ENCODE measurements around the gene FAM229B.
"Not testable (repeated sequence)": the region's sequence is repeated elsewhere in the genome, so short reads cannot be mapped to it uniquely, and the experiment has no call there.

FAM229B gene

DNA sequence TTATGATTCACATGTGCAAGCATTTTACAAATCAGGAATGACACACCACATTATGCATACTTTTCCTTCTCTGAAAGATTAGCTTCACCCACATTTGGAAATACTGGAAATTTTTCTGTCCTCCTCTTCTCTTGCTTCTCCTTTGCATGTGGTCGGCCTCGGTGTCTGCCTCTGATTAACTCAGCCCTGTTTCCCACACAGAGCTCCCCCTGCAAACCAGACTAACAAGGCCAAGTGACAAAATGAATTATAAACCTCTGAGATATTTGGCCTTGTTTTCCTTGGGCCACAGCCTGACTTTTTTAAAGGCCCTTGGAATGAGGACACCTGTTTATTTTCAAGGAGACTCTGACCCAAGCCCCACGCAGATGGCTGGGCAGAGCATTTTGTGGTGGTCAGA, 42.5 kb upstream of the FAM229B start:
- Histone ChIP-seq H3K9me3 (ENCODE audit: control insufficient read depth in 2 of 2, low read length in 2 of 2) (no peaks in the 10 kb centered on the region), H3K4me3 (ENCODE audit: low read length in 2 of 2) (no peak overlapping the region), H3K27ac (ENCODE audit: low read depth in 2 of 2, low read length in 2 of 2) (no peak overlapping the region), H3K9ac (ENCODE audit: low read depth in 1 of 2, low read length in 2 of 2) (no peak overlapping the region), H3K36me3 (ENCODE audit: control insufficient read depth in 2 of 2, insufficient read depth in 2 of 2, low read length in 2 of 2) (no peaks in the 10 kb centered on the region), H3K27me3 (ENCODE audit: control insufficient read depth in 2 of 2, insufficient read depth in 2 of 2, low read length in 2 of 2) (no peaks in the 10 kb centered on the region), H3K4me1 (ENCODE audit: control insufficient read depth in 2 of 2, insufficient read depth in 2 of 2, low read length in 2 of 2) (peaks cover 0 to 2% of the 10 kb centered on the region in 2 donors)

GRCh38 chr6:112047523-112047922, 39.9 kb upstream of the FAM229B start:
- not testable (repeated sequence) for H3K9me3 ChIP-seq (ENCODE audit: control insufficient read depth in 2 of 2, low read length in 2 of 2); H3K27me3 ChIP-seq (ENCODE audit: control insufficient read depth in 2 of 2, insufficient read depth in 2 of 2, low read length in 2 of 2); H3K36me3 ChIP-seq (ENCODE audit: control insufficient read depth in 2 of 2, insufficient read depth in 2 of 2, low read length in 2 of 2)

DNA sequence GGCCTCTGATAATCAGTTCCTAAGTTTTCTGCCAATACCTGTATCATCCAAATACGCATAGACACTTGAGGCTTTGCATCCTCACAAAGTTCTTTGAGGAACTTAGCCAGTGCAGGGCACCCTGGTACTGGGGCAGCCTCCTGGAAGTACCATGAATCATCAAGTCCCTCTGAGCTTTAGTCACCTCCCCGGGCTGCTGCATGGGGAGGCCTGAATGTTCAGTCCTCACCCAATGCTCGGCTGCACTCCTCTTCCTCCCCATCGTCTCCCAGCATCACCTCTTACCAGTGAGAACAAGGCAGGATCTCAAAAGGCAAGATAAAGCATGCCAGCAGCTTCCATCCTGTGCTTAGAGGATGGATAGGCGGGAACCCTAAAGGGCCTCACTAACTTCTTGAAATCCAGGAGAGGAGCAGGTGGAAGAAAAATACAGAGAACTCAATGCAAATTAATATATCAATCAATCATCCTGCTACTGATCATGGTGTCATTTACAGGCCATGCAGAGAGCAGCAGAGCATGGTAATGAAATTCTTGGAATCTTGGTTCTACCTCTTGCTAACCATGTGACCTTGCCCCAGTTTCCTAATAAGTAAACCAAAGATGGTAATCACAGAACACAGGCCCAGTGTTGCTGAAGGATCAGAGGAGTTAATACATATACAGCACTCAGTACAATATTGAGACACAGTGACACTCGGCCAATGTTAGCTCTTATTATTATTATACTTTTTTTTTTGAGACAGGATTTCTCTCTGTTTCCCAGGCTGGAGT, 38.2 kb upstream of the FAM229B start:
- Histone ChIP-seq H3K4me1 (ENCODE audit: control insufficient read depth in 2 of 2, insufficient read depth in 2 of 2, low read length in 2 of 2) (peaks cover 0 to 2% of the 10 kb centered on the region in 2 donors), H3K27me3 (ENCODE audit: control insufficient read depth in 2 of 2, insufficient read depth in 2 of 2, low read length in 2 of 2) (no peaks in the 10 kb centered on the region)

More at GRCh38 chr6:112047523-112047922, 39.9 kb upstream of the FAM229B start:
- not testable (repeated sequence) for H3K27ac ChIP-seq (ENCODE audit: low read depth in 2 of 2, low read length in 2 of 2); H3K4me3 ChIP-seq (ENCODE audit: low read length in 2 of 2); H3K9ac ChIP-seq (ENCODE audit: low read depth in 1 of 2, low read length in 2 of 2); H3K4me1 ChIP-seq (ENCODE audit: control insufficient read depth in 2 of 2, insufficient read depth in 2 of 2, low read length in 2 of 2)

DNA sequence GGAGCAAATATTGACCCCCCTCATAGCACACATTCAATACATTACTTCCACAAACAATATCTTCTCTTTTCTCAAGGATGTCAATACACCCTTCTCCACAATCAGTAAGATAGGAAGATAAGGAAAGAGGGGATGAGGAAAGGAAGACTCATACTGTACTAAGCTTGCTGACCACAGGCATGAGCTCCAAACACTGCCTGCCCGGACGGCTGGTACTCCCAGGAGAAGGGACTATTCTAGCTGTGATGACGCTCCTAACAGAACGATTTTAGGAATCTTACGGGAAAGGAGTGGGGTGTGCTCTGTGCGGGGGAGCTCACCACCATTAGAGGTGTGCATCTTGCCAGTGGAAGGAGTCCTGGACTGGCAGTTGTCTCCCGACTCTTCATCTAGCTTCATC, 37.4 kb upstream of the FAM229B start:
- Histone ChIP-seq H3K4me3 (ENCODE audit: low read length in 2 of 2) (no peak overlapping the region), H3K4me1 (ENCODE audit: control insufficient read depth in 2 of 2, insufficient read depth in 2 of 2, low read length in 2 of 2) (no peaks in the 10 kb centered on the region), H3K9ac (ENCODE audit: low read depth in 1 of 2, low read length in 2 of 2) (no peak overlapping the region), H3K27ac (ENCODE audit: low read depth in 2 of 2, low read length in 2 of 2) (no peak overlapping the region), H3K36me3 (ENCODE audit: control insufficient read depth in 2 of 2, insufficient read depth in 2 of 2, low read length in 2 of 2) (no peaks in the 10 kb centered on the region), H3K9me3 (ENCODE audit: control insufficient read depth in 2 of 2, low read length in 2 of 2) (no peaks in the 10 kb centered on the region), H3K27me3 (ENCODE audit: control insufficient read depth in 2 of 2, insufficient read depth in 2 of 2, low read length in 2 of 2) (no peaks in the 10 kb centered on the region)

More for the DNA sequence above, 38.2 kb upstream of the FAM229B start:
- Histone ChIP-seq H3K9me3 (ENCODE audit: control insufficient read depth in 2 of 2, low read length in 2 of 2) (no peaks in the 10 kb centered on the region), H3K27ac (ENCODE audit: low read depth in 2 of 2, low read length in 2 of 2) (no peak overlapping the region), H3K36me3 (ENCODE audit: control insufficient read depth in 2 of 2, insufficient read depth in 2 of 2, low read length in 2 of 2) (no peaks in the 10 kb centered on the region), H3K4me3 (ENCODE audit: low read length in 2 of 2) (no peak overlapping the region), H3K9ac (ENCODE audit: low read depth in 1 of 2, low read length in 2 of 2) (no peak overlapping the region)

GRCh38 chr6:112050429-112050828, 37.0 kb upstream of the FAM229B start:
- no peaks in the 10 kb centered on the region for H3K36me3 ChIP-seq (ENCODE audit: control insufficient read depth in 2 of 2, insufficient read depth in 2 of 2, low read length in 2 of 2)
- no peak overlapping the region for H3K27ac ChIP-seq (ENCODE audit: low read depth in 2 of 2, low read length in 2 of 2)
- H3K9ac ChIP-seq (ENCODE audit: low read depth in 1 of 2, low read length in 2 of 2), result no peak overlapping the region
- H3K4me1 ChIP-seq (ENCODE audit: control insufficient read depth in 2 of 2, insufficient read depth in 2 of 2, low read length in 2 of 2), result no peaks in the 10 kb centered on the region
- no peaks in the 10 kb centered on the region for H3K9me3 ChIP-seq (ENCODE audit: control insufficient read depth in 2 of 2, low read length in 2 of 2)
- no peak overlapping the region for H3K4me3 ChIP-seq (ENCODE audit: low read length in 2 of 2)
- H3K27me3 ChIP-seq (ENCODE audit: control insufficient read depth in 2 of 2, insufficient read depth in 2 of 2, low read length in 2 of 2), result no peaks in the 10 kb centered on the region

DNA sequence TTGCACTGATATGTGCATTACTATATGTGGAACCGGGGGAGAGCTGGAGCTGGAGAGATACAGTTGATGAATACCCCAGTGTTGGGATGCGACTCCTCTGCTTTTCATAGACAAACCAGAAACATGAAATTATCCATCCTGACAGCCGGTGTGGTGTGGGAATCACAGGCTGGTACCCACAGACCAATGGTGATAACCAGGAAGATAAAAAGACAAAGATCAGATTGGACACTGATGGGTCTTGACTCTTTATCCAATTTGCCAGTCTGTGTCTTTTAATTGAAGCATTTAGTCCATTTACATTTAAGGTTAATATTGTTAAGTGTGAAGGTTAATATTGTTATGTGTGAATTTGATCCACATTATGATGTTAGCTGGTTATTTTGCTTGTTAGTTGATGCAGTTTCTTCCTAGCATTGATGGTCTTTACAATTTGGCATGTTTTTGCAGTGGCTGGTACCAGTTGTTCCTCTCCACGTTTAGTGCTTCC, 36.1 kb upstream of the FAM229B start:
- H3K9ac ChIP-seq (ENCODE audit: low read depth in 1 of 2, low read length in 2 of 2); H3K4me3 ChIP-seq (ENCODE audit: low read length in 2 of 2); H3K9me3 ChIP-seq (ENCODE audit: control insufficient read depth in 2 of 2, low read length in 2 of 2); H3K4me1 ChIP-seq (ENCODE audit: control insufficient read depth in 2 of 2, insufficient read depth in 2 of 2, low read length in 2 of 2); H3K27ac ChIP-seq (ENCODE audit: low read depth in 2 of 2, low read length in 2 of 2); H3K36me3 ChIP-seq (ENCODE audit: control insufficient read depth in 2 of 2, insufficient read depth in 2 of 2, low read length in 2 of 2); H3K27me3 ChIP-seq (ENCODE audit: control insufficient read depth in 2 of 2, insufficient read depth in 2 of 2, low read length in 2 of 2): not testable (repeated sequence)

DNA sequence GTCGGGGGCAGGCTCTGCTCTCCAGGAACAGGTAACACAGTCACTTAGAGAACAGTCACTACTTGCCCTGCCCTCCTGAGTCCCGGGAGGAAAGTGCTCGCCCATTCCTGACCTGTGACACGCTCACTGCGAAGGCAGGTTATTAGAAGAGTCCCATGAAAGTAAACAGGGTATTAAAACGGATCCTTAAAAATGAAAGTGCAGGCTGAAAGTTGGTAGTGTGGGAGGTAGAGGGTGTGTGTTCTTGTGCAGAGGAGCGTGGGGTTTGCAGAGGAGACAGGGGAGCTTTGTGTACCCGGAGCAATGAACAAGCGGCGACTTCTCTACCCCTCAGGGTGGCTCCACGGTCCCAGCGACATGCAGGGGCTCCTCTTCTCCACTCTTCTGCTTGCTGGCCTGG, 33.4 kb upstream of the FAM229B start, which contains the start of gene CCN6:
Gene CCN6, plus strand, starts transcription at position 104 of the 400 bp plus-strand sequence. Its CDS starts 254 bp downstream, at position 358.
- Histone ChIP-seq H3K27me3 (ENCODE audit: control insufficient read depth in 2 of 2, insufficient read depth in 2 of 2, low read length in 2 of 2) (no peaks in the 10 kb centered on the region), H3K27ac (ENCODE audit: low read depth in 2 of 2, low read length in 2 of 2) (no peak within 1 kb of the TSS), H3K4me1 (ENCODE audit: control insufficient read depth in 2 of 2, insufficient read depth in 2 of 2, low read length in 2 of 2) (no peaks in the 10 kb centered on the region), H3K4me3 (ENCODE audit: low read length in 2 of 2) (no peak within 1 kb of the TSS), H3K9ac (ENCODE audit: low read depth in 1 of 2, low read length in 2 of 2) (no peak within 1 kb of the TSS), H3K36me3 (ENCODE audit: control insufficient read depth in 2 of 2, insufficient read depth in 2 of 2, low read length in 2 of 2) (no peaks in the 10 kb centered on the region), H3K9me3 (ENCODE audit: control insufficient read depth in 2 of 2, low read length in 2 of 2) (no peaks in the 10 kb centered on the region)

DNA sequence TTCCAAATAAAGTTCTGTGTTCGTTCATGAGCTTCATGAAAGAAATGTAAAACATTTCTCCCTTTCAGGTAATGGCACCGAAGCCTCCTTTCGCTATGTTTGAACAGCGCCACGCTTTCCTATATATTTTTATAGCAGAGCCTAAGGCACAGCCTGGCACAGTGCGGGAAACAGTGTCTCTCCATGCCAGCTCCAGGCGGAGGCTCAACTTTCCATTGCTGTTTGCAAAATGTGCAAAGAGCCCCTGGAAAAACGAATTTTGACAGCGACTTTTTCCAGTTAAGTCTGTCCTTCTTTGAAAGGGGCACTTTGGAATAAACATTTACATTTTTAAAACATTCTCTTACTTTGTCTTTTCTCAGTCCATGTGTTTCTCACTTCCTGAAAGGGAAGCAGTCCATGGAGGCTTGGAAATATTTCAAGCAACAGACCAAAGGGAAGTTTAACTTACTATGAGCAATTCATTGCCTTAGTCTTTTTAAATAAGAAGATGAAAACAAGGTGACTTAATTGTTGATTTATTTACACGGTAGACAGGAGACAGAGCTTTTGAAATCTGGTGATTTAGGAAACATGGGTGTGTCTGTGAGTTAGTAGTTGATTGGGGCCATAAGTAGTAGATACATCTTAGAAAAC, 32.7 kb upstream of the FAM229B start:
- no peak overlapping the region for H3K9ac ChIP-seq (ENCODE audit: low read depth in 1 of 2, low read length in 2 of 2)
- no peak overlapping the region for H3K27ac ChIP-seq (ENCODE audit: low read depth in 2 of 2, low read length in 2 of 2)
- H3K36me3 ChIP-seq (ENCODE audit: control insufficient read depth in 2 of 2, insufficient read depth in 2 of 2, low read length in 2 of 2), result no peaks in the 10 kb centered on the region
- no peak overlapping the region for H3K4me3 ChIP-seq (ENCODE audit: low read length in 2 of 2)
- no peaks in the 10 kb centered on the region for H3K9me3 ChIP-seq (ENCODE audit: control insufficient read depth in 2 of 2, low read length in 2 of 2)
- no peaks in the 10 kb centered on the region for H3K4me1 ChIP-seq (ENCODE audit: control insufficient read depth in 2 of 2, insufficient read depth in 2 of 2, low read length in 2 of 2)
- no peaks in the 10 kb centered on the region for H3K27me3 ChIP-seq (ENCODE audit: control insufficient read depth in 2 of 2, insufficient read depth in 2 of 2, low read length in 2 of 2)

- H3K27ac ChIP-seq (ENCODE audit: low read depth in 2 of 2, low read length in 2 of 2), result no peak overlapping the region
- H3K27me3 ChIP-seq (ENCODE audit: control insufficient read depth in 2 of 2, insufficient read depth in 2 of 2, low read length in 2 of 2), result no peaks in the 10 kb centered on the region
- H3K36me3 ChIP-seq (ENCODE audit: control insufficient read depth in 2 of 2, insufficient read depth in 2 of 2, low read length in 2 of 2), result no peaks in the 10 kb centered on the region
- no peak overlapping the region for H3K4me3 ChIP-seq (ENCODE audit: low read length in 2 of 2)
- H3K9me3 ChIP-seq (ENCODE audit: control insufficient read depth in 2 of 2, low read length in 2 of 2), result no peaks in the 10 kb centered on the region
- no peak overlapping the region for H3K9ac ChIP-seq (ENCODE audit: low read depth in 1 of 2, low read length in 2 of 2)
- no peaks in the 10 kb centered on the region for H3K4me1 ChIP-seq (ENCODE audit: control insufficient read depth in 2 of 2, insufficient read depth in 2 of 2, low read length in 2 of 2)
Measured at GRCh38 chr6:112058243-112059032, 29.0 kb upstream of the FAM229B start.

- no peaks in the 10 kb centered on the region for H3K36me3 ChIP-seq (ENCODE audit: control insufficient read depth in 2 of 2, insufficient read depth in 2 of 2, low read length in 2 of 2)
Measured at GRCh38 chr6:112061605-112062004, 25.8 kb upstream of the FAM229B start.

More at GRCh38 chr6:112061605-112062004, 25.8 kb upstream of the FAM229B start:
- Histone ChIP-seq H3K9ac (ENCODE audit: low read depth in 1 of 2, low read length in 2 of 2) (no peak overlapping the region), H3K27me3 (ENCODE audit: control insufficient read depth in 2 of 2, insufficient read depth in 2 of 2, low read length in 2 of 2) (no peaks in the 10 kb centered on the region), H3K27ac (ENCODE audit: low read depth in 2 of 2, low read length in 2 of 2) (no peak overlapping the region), H3K4me3 (ENCODE audit: low read length in 2 of 2) (no peak overlapping the region), H3K4me1 (ENCODE audit: control insufficient read depth in 2 of 2, insufficient read depth in 2 of 2, low read length in 2 of 2) (no peaks in the 10 kb centered on the region), H3K9me3 (ENCODE audit: control insufficient read depth in 2 of 2, low read length in 2 of 2) (no peaks in the 10 kb centered on the region)
